Heart right ventricle (tissue), 16 donors: ENCODE results near the gene CNDP1. TPM values are rescaled to one million over a fixed set of nuclear protein-coding genes. Genes with fewer than 3 reads are reported as not detected.

Source experiments
- ATAC-seq, 8 donors: fragments of 200-7000 bp; cut with Tn5 transposase; one replicate each; pipeline ENCODE4 v1.9.1; 2020; ENCODE audit warnings: mild to moderate bottlenecking in 8 of 8, moderate library complexity in 8 of 8, moderate number of reproducible peaks in 1 of 8
- DNase-seq, 2 donors: peaks; one replicate each; pipeline ENCODE4 v3.0.0-alpha.2; 2020
- H3K27ac ChIP-seq, 10 donors: fragments of 200-600 bp; sonication (generic) in 2 of 10; one replicate each; pipeline versions ENCODE4 v1.5.0 to v1.8.0; 2020 to 2022; ENCODE audit warnings: mild to moderate bottlenecking in 3 of 10
- H3K27me3 ChIP-seq, 7 donors: fragments of 200-600 bp; one replicate each; pipeline ENCODE4 v1.8.0; 2021 to 2022; ENCODE audit warnings: mild to moderate bottlenecking in 2 of 7
- H3K36me3 ChIP-seq, 9 donors: fragments of 200-600 bp; sonication (generic) in 1 of 9; one replicate each; pipeline versions ENCODE4 v1.5.0 to v1.8.0; 2020 to 2022; ENCODE audit warnings: mild to moderate bottlenecking in 2 of 9
- H3K4me1 ChIP-seq, 9 donors: fragments of 200-600 bp; sonication (generic) in 1 of 9; one replicate each; pipeline versions ENCODE4 v1.5.0 to v1.8.0; 2020 to 2022; ENCODE audit warnings: mild to moderate bottlenecking in 4 of 9
- H3K4me3 ChIP-seq, 10 donors: fragments of 200-600 bp; sonication (generic) in 2 of 10; one replicate each; pipeline versions ENCODE4 v1.5.0 to v1.8.0; 2020 to 2022; ENCODE audit warnings: mild to moderate bottlenecking in 7 of 10, moderate library complexity in 2 of 10
- H3K9me3 ChIP-seq, 11 donors: fragments of 200-600 bp in 10 of 11; sonication (generic) in 2 of 11; one replicate each; pipeline versions ENCODE4 v1.5.0 to v1.8.0; 2013 to 2022; ENCODE audit warnings: mild to moderate bottlenecking in 2 of 11, control low read depth in 1 of 11, moderate library complexity in 1 of 11
- CTCF ChIP-seq, 9 donors: fragments of 200-600 bp; sonication (generic) in 2 of 9; IDR thresholded peaks; one replicate each; pipeline versions ENCODE4 v1.5.0 to v1.8.0; 2021 to 2022; ENCODE audit warnings: antibody characterized with exemption in 9 of 9, mild to moderate bottlenecking in 5 of 9, moderate library complexity in 1 of 9
- WGBS, 2 donors: extraction: QIAGEN DNeasy Blood & Tissue Kit; methylation state at CpG; one replicate each; pipeline ENCODE4 v1.1.7; 2013; ENCODE audit warnings: inconsistent platforms in 1 of 2; 5-methylcytosine and 5-hydroxymethylcytosine counted together
- intact Hi-C, 10 donors: fragments of 100-400 bp; cut with DNase I; formaldehyde crosslinking; loops; one replicate each; pipeline versions ENCODE4 v1.11.1 to v1.14.2; 2022
- polyA plus RNA-seq, 2 donors: library from polyadenylated mRNA; stranded (reverse); fragments of 200-250 nt; gene quantifications; one replicate each; pipeline ENCODE4 v1.2.3, GENCODE V29; 2013
- total RNA-seq, 10 donors: library from RNA; stranded (reverse); fragmentation: NEBNext Ultra II Directional in 3 of 10; extraction: Animal tissue kit (Norgen Biotek cat#: 25700) in 3 of 10; gene quantifications; one replicate each; pipeline versions ENCODE4 v1.2.1 to v1.2.4, GENCODE V29; 2021 to 2023
- donor health status: Arrhythmogenic right ventricular cardiomyopathy.
- donor health status: ischemic (EF 13 %, LVEDD 7.1; RV severe dilation, severe dysfunction).
- donor health status: healthy with polysubstance abuse.
- donor health status: DM: no; HTN: yes; CAD: no.
- donor health status: DM: no; HTN: no; CAD: no.
- donor health status: ischemic (EF 25% LVEDD 6.9; RV normal size, moderate dysfunction).
- donor health status: ischemic (EF 25% LVEDD 5.7; RV mildly dilated, moderate dysfunction).
- donor health status: healthy.
- donor health status: DM: yes; HTN: yes; CAD: no.
- donor health status: Ischemic cardiomyopathy.
- donor health status: ischemic (EF 35%, LVEDD 5.7; RV mildly dilated, moderate dysfunction).
- donor health status: nonischemic (EF 11% LVEDD 7.7; RV severe dilation, severe dysfunction).
- donor health status: DM: yes; HTN: yes; CAD: no.
- donor health status: PGD.
- donor health status: ischemic (EF 29% LVEDD 5.4; RV normal size, mild dysfunction).
- donor health status: nonischemic (EF 23%, LVEDD 6.1; RV moderate dilation, normal function).

The CNDP1 gene
- total and polyA plus RNA-seq, 12 donors: 0.11 to 0.12 TPM; not detected in 10

- intact Hi-C loops: loop anchor here in 1 of 10 donors (5.0 kb wide), 1 partner anchor 565 kb away; no protein-coding TSS in a partner anchor
- H3K27me3 ChIP-seq: no peaks in the 10 kb centered on the region
- ATAC-seq (no peak), DNase-seq (no peak)
- peaks cover 3 to 100% (median 50%) of the 10 kb centered on the region in 9 donors for H3K36me3 ChIP-seq
- peak overlapping the region in 2 of 10 donors; percentile 30 to 31 for H3K27ac ChIP-seq
- peaks cover 0 to 20% (median 6%) of the 10 kb centered on the region in 9 donors for H3K4me1 ChIP-seq
- no peak for TF ChIP-seq CTCF (IDR thresholded peaks at IDR 0.05)
- H3K4me3 ChIP-seq: no peak overlapping the region
- H3K9me3 ChIP-seq: no peaks in the 10 kb centered on the region
- 80 to 84% methylated on average over 23 of the region's 23 CpGs for WGBS, 2 donors
Measured at GRCh38 chr18:74507097-74507881, 27.0 kb upstream of the CNDP1 start.

- no peak overlapping the region for H3K4me3 ChIP-seq
- H3K36me3 ChIP-seq: peaks cover 3 to 100% (median 52%) of the 10 kb centered on the region in 9 donors
- intact Hi-C loops: loop anchor here in 1 of 10 donors (5.0 kb wide), 1 partner anchor 564 kb away; no protein-coding TSS in a partner anchor
- DNase-seq (no peak), ATAC-seq (no peak)
- peaks cover 0 to 20% (median 5%) of the 10 kb centered on the region in 9 donors for H3K4me1 ChIP-seq
- no peaks in the 10 kb centered on the region for H3K9me3 ChIP-seq
- no peak for TF ChIP-seq CTCF (IDR thresholded peaks at IDR 0.05)
- WGBS, 2 donors: 90 to 91% methylated on average over 14 of the region's 14 CpGs
- no peak overlapping the region for H3K27ac ChIP-seq
- H3K27me3 ChIP-seq: no peaks in the 10 kb centered on the region
Measured at GRCh38 chr18:74507927-74508326, 26.4 kb upstream of the CNDP1 start.

GRCh38 chr18:74508366-74508765 lies 25.9 kb upstream of the CNDP1 start:
- 60 to 65% methylated on average over 9 of the region's 9 CpGs for WGBS, 2 donors

More at GRCh38 chr18:74508366-74508765, 25.9 kb upstream of the CNDP1 start:
- no peak for DNase-seq
- no peak for ATAC-seq
- intact Hi-C loops: loop anchor here in 1 of 10 donors (5.0 kb wide), 1 partner anchor 564 kb away; no protein-coding TSS in a partner anchor
- H3K27me3 ChIP-seq: no peaks in the 10 kb centered on the region
- H3K4me1 ChIP-seq: peaks cover 0 to 20% (median 5%) of the 10 kb centered on the region in 9 donors
- no peak overlapping the region for H3K4me3 ChIP-seq
- peaks cover 3 to 100% (median 50%) of the 10 kb centered on the region in 9 donors for H3K36me3 ChIP-seq
- no peak overlapping the region for H3K27ac ChIP-seq
- TF ChIP-seq CTCF (IDR thresholded peaks at IDR 0.05): no peak
- no peaks in the 10 kb centered on the region for H3K9me3 ChIP-seq
